SK-N-MC (cell line): ENCODE results near the gene GASK1A.

Experiments used
- DNase-seq: peaks from one replicate; pipeline ENCODE4 v3.0.0-alpha.2; 2011; ENCODE audit warnings: low read depth, low spot score
- H3K27ac ChIP-seq: fragments of 200-600 bp; sonication (generic); 2 replicates; pipeline ENCODE4 v1.5.1; 2016; ENCODE audit warnings: mixed run types
- H3K36me3 ChIP-seq: fragments of 200-600 bp; sonication (generic); 2 replicates; pipeline ENCODE4 v1.6.1; 2017; ENCODE audit warnings: antibody characterized with exemption, low read length, mixed read lengths; ENCODE audit not compliant: insufficient read depth
- H3K4me3 ChIP-seq: fragments of 200-600 bp; sonication (generic); 2 replicates; pipeline ENCODE4 v1.5.1; 2016
- H3K9ac ChIP-seq: fragments of 200-600 bp; sonication (generic); 2 replicates; pipeline ENCODE4 v1.8.0; 2017; ENCODE audit warnings: mixed run types, mixed read lengths; ENCODE audit not compliant: insufficient read length
- H3K9me3 ChIP-seq: fragments of 200-600 bp; sonication (generic); 2 replicates; pipeline ENCODE4 v1.6.1; 2017; ENCODE audit warnings: low read depth, mild to moderate bottlenecking, antibody characterized with exemption, low read length, moderate library complexity, mixed read lengths
- EZH2 ChIP-seq: fragments of 200-600 bp; sonication (generic); IDR thresholded peaks from one replicate; pipeline ENCODE4 v1.6.1; 2017; ENCODE audit warnings: antibody characterized with exemption
- FOXP2 ChIP-seq: optimal IDR thresholded peaks from 2 replicates; pipeline ENCODE3; 2011; ENCODE audit warnings: mild to moderate bottlenecking, moderate library complexity; ENCODE audit not compliant: insufficient read depth; ENCODE audit errors: extremely low read length, control extremely low read depth
- POLR2AphosphoS5 ChIP-seq: IDR thresholded peaks from 2 replicates; pipeline ENCODE4 v1.6.1; 2012; ENCODE audit warnings: mild to moderate bottlenecking, low read depth, low read length, borderline replicate concordance

The GASK1A gene

GRCh38 chr3:43004282-43004681, 25.2 kb downstream of the GASK1A start:
- Histone ChIP-seq H3K4me3 (no peak overlapping the region), H3K36me3 (no peaks in the 10 kb centered on the region), H3K9ac (no peak overlapping the region), H3K27ac (no peak overlapping the region), H3K9me3 (no peaks in the 10 kb centered on the region)
- no peak for DNase-seq
- TF ChIP-seq EZH2 (no peak), POLR2AphosphoS5 (no peak), FOXP2 (no peak)

- Histone ChIP-seq H3K27ac (no peak overlapping the region), H3K36me3 (no peaks in the 10 kb centered on the region)
- TF ChIP-seq FOXP2 = no peak
- no peak for TF ChIP-seq POLR2AphosphoS5
- no peak for TF ChIP-seq EZH2
These were observed 26.1 kb downstream of the GASK1A start for GRCh38 chr3:43005253-43005652.

GRCh38 chr3:43005981-43006380, 26.9 kb downstream of the GASK1A start:
- no peak overlapping the region for H3K4me3 ChIP-seq
- no peak overlapping the region for H3K27ac ChIP-seq
- H3K9ac ChIP-seq = no peak overlapping the region
- DNase-seq = no peak
- TF ChIP-seq FOXP2 (no peak), POLR2AphosphoS5 (no peak), EZH2 (no peak)
- no peaks in the 10 kb centered on the region for H3K36me3 ChIP-seq
- H3K9me3 ChIP-seq = no peaks in the 10 kb centered on the region

More at GRCh38 chr3:43005253-43005652, 26.1 kb downstream of the GASK1A start:
- Histone ChIP-seq H3K4me3 (no peak overlapping the region), H3K9me3 (no peaks in the 10 kb centered on the region), H3K9ac (no peak overlapping the region)
- no peak for DNase-seq

GRCh38 chr3:43006825-43007224, 27.7 kb downstream of the GASK1A start:
- H3K27ac ChIP-seq = no peak overlapping the region
- no peak for TF ChIP-seq POLR2AphosphoS5
- TF ChIP-seq FOXP2 = no peak
- no peak for TF ChIP-seq EZH2
- no peak overlapping the region for H3K4me3 ChIP-seq
- no peak overlapping the region for H3K9ac ChIP-seq
- DNase-seq = no peak
- H3K9me3 ChIP-seq = no peaks in the 10 kb centered on the region
- no peaks in the 10 kb centered on the region for H3K36me3 ChIP-seq

GRCh38 chr3:43009547-43009946, 30.4 kb downstream of the GASK1A start:
- Histone ChIP-seq H3K36me3 (no peaks in the 10 kb centered on the region), H3K27ac (no peak overlapping the region), H3K9me3 (no peaks in the 10 kb centered on the region), H3K9ac (no peak overlapping the region), H3K4me3 (no peak overlapping the region)
- TF ChIP-seq EZH2 (no peak), FOXP2 (no peak), POLR2AphosphoS5 (no peak)
- no peak for DNase-seq

GRCh38 chr3:43010638-43011037, 31.5 kb downstream of the GASK1A start:
- H3K36me3 ChIP-seq = no peaks in the 10 kb centered on the region
- TF ChIP-seq POLR2AphosphoS5 (no peak), EZH2 (no peak), FOXP2 (no peak)
- no peaks in the 10 kb centered on the region for H3K9me3 ChIP-seq

GRCh38 chr3:43011638-43012037, 32.5 kb downstream of the GASK1A start:
- no peak overlapping the region for H3K4me3 ChIP-seq
- DNase-seq = no peak
- no peak overlapping the region for H3K9ac ChIP-seq
- TF ChIP-seq EZH2 (no peak), FOXP2 (no peak)
- H3K36me3 ChIP-seq = no peaks in the 10 kb centered on the region
- no peak overlapping the region for H3K27ac ChIP-seq
- no peaks in the 10 kb centered on the region for H3K9me3 ChIP-seq

More at GRCh38 chr3:43010638-43011037, 31.5 kb downstream of the GASK1A start:
- no peak overlapping the region for H3K9ac ChIP-seq
- no peak overlapping the region for H3K4me3 ChIP-seq
- DNase-seq = no peak
- H3K27ac ChIP-seq = no peak overlapping the region

- Histone ChIP-seq H3K9me3 (no peaks in the 10 kb centered on the region), H3K36me3 (no peaks in the 10 kb centered on the region), H3K9ac (no peak overlapping the region), H3K4me3 (no peak overlapping the region), H3K27ac (no peak overlapping the region)
- DNase-seq = no peak
- no peak for TF ChIP-seq EZH2
- no peak for TF ChIP-seq FOXP2
- TF ChIP-seq POLR2AphosphoS5 = no peak
These were observed 33.1 kb downstream of the GASK1A start for GRCh38 chr3:43012174-43012573.

GRCh38 chr3:43013256-43013655, 34.1 kb downstream of the GASK1A start:
- no peak overlapping the region for H3K4me3 ChIP-seq
- H3K9me3 ChIP-seq = no peaks in the 10 kb centered on the region

More at GRCh38 chr3:43013256-43013655, 34.1 kb downstream of the GASK1A start:
- H3K36me3 ChIP-seq = no peaks in the 10 kb centered on the region
- H3K9ac ChIP-seq = no peak overlapping the region
- no peak for DNase-seq
- H3K27ac ChIP-seq = no peak overlapping the region
- TF ChIP-seq FOXP2 = no peak
- no peak for TF ChIP-seq EZH2
- no peak for TF ChIP-seq POLR2AphosphoS5
